ENCODE data around the gene SPSB4.
"Not testable (repeated sequence)": the region's sequence is repeated elsewhere in the genome, so short reads cannot be mapped to it uniquely, and the experiment has no call there.

SPSB4 gene

GRCh38 chr3:141095546-141095937 lies 44.4 kb downstream of the SPSB4 start:
- DNase-seq (ENCODE audit: low spot score) = no peak

DNA sequence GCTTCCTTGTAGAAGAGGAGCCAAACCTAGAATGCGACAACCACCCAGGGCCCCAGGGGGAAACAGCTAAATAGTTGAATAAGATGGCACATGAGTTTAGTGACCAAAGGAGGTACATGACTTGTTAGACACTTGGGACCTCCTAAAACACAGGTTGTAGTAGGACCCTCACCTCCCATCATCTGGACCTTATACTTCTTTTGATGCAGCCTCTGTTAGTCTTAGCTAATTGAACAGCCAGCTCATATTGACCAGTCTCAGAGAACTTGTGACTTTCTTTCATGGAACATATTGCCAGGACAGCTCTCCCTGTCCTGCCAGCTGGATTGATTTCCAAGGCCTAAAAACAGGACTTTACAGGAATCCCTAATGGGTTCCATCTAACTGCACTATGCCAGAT lies 45.0 kb downstream of the SPSB4 start:
- no peak for DNase-seq (ENCODE audit: low spot score)

GRCh38 chr3:141096981-141097380 lies 45.8 kb downstream of the SPSB4 start:
- no peak for DNase-seq (ENCODE audit: low spot score)

DNA sequence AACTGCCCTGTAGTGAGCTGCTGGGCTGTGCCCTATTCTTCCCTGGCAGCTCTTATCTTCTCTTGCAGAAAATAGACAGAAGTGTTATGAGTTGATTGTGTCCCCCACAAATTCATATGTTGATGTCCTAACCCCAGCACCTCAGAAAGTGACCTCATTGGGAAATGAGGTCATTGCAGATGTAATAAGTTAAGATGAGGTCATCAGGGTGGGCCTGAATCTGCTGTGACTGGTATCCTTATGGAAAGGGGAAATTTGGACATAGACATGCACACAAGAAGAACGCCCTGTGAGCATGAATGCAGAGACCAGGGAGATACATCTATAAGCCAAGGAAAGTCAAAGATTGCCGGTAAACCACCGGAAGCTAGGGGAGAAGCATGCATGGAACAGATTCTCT lies 49.0 kb downstream of the SPSB4 start:
- no peak for DNase-seq (ENCODE audit: low spot score)

DNA sequence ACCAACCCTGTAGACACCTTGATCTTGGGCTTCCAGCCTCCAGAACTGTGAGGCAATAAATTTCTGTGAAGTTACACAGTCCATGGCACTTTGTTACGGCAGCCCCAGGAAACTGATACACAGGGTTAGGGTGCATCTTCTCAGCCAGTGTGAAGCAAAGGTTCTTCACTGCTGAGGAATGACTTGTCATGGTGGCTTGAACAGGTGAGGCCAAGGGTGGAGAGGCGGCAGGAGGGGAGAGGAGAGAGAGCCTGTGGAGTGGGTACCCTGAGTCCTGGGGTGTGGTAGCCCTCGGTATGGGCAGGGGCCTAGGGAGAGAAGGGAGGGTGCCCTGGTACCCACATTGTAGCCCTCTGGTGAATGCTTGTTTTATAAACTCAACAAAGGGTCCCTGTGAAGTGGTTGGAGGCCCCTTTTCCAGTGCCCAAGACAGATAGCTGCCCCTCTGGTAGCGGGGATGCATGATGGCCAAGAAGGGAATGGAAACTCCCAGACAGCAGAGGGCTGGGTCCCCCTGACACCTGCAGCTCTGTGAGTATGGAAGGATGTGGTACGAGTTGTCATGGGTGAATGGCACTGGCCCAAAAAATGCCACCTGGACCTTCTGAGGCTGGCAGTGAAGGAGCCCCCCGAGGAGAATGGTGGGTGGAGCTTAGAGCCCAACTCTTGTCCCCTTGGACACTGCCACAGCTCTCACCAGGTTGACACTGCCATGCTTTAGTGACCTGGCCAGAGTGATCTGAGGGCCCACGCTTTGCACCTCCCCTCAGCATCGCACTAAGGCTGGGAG lies 49.6 kb downstream of the SPSB4 start:
- DNase-seq (ENCODE audit: low spot score) = no peak

GRCh38 chr3:141102372-141102771 lies 51.2 kb downstream of the SPSB4 start:
- no peak for DNase-seq (ENCODE audit: low spot score)

GRCh38 chr3:141103067-141103466 lies 51.9 kb downstream of the SPSB4 start:
- no peak for DNase-seq (ENCODE audit: low spot score)

DNA sequence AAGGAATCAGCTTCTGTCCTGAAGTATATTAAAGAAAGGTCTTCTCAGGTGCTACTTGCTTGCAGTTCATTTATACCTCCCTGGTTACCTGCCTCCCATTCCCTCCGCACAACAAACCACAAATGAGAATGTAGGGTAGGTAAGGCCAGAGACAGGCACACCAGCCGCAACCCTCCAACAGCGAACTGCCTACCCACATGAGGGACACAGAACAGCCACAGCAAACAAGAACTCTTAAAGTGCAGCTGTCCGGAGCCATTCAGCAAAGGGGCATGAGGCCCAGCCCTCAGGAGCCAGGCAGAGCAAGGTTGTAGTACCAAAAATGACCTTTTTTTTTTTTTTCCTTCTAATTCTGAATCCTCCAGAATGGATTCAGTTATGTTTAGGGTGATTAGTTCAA lies 52.4 kb downstream of the SPSB4 start:
- no peak for DNase-seq (ENCODE audit: low spot score)

- DNase-seq (ENCODE audit: low spot score) = no peak
These were observed 53.1 kb downstream of the SPSB4 start for GRCh38 chr3:141104151-141104821.

DNA sequence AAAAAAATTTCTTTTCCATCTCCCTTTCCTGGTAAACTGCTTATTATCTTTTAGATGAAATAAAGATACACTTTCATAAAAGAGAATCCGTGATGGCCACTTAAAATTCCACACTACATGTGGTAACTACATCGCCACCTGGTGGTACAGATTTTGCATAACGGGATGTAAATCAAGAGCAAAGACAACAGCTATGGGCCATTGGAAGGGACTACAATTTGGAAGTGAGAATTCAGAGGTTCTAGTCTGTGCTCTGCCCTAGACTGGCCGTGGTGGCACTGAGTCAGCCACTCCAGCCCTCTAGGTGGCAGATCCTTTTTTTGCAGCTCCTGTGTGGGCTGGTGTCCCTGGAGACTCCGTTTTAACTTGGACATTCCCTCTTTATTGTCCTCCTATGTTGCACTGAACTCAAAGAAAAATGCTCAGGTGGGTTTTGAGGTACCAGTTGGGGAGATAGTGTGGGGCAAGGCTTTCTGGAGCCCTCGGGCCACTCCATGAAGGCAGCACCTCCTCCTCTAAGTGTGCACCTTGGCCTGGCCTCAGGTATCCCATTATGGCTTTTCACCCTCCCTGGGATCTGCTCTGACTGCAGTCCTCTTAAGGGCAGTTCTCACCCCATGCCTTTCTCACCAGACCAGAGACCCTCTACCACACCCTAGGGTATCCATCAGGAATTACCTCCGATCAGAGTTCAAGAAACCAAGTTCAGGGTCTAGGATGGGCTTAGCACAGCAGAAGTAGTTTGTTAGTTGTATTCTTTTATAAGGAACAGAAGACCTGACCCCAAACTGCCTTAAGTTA lies 54.9 kb downstream of the SPSB4 start:
- peak; percentile 63 for DNase-seq (ENCODE audit: low spot score)

DNA sequence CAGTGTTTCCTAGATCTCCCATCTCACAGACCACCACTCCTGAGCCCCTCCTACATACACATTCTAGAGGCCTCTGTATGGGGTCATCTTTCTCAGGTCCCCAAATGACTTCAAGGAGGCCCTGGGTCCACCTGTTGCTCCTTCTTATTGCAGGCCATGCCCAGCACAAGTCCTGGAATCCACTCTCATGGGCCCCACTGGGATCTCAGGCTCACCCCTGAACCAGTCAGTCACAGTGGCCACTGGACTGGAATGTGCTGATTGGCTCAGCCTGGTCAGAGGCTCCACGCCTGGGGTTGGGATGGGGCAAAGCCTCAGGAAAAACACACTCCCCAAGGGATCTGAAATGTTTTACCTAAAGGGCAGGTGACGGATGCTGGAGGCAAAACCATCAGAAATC lies 55.7 kb downstream of the SPSB4 start:
- no peak for DNase-seq (ENCODE audit: low spot score)

- DNase-seq (ENCODE audit: low spot score) = no peak
These were observed 56.9 kb downstream of the SPSB4 start for GRCh38 chr3:141108039-141108438.

DNA sequence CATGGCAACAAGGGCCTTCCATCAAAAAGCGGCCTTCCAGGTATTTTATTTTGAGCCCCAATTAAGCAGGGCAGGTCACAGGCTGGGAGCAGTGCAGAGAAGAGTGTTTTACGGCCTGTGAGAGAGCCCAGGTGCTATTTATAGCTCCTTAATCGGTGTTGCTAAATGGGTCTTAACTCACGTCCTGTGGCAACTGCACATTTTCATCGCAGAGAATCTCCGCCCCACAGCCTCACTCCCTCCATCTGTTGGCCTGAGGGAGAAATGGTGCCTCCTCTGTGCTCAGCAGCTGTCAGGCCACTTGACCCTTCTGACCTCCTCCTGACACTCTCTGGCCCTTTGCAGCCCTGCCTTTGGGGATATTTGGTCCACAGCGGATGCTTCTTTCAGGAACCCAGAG lies 58.6 kb downstream of the SPSB4 start:
- DNase-seq (ENCODE audit: low spot score) = no peak

DNA sequence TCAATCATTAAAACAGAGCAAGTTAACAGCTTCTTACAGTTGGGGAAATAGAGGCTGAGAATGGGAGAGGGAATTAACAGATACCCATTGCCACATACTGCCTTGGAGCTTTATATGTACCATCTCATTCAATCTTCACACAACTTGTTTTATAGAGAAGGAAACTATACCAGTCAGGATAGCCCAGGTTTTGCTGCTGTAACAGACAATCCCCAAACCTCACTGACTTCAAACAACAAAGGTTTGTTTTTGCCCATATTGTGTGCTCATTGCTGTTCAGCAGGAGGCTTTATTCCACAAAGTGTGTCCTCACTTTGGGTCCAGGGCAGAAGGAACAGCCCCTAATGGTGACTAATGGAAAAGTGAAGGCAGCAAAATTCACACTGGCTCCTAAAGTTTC lies 59.2 kb downstream of the SPSB4 start:
- DNase-seq (ENCODE audit: low spot score) = no peak

GRCh38 chr3:141111364-141112155 lies 60.4 kb downstream of the SPSB4 start:
- no peak for DNase-seq (ENCODE audit: low spot score)

GRCh38 chr3:141112686-141113297 lies 61.6 kb downstream of the SPSB4 start:
- no peak for DNase-seq (ENCODE audit: low spot score)

GRCh38 chr3:141113680-141114079 lies 62.5 kb downstream of the SPSB4 start:
- DNase-seq (ENCODE audit: low spot score) = not testable (repeated sequence)

DNA sequence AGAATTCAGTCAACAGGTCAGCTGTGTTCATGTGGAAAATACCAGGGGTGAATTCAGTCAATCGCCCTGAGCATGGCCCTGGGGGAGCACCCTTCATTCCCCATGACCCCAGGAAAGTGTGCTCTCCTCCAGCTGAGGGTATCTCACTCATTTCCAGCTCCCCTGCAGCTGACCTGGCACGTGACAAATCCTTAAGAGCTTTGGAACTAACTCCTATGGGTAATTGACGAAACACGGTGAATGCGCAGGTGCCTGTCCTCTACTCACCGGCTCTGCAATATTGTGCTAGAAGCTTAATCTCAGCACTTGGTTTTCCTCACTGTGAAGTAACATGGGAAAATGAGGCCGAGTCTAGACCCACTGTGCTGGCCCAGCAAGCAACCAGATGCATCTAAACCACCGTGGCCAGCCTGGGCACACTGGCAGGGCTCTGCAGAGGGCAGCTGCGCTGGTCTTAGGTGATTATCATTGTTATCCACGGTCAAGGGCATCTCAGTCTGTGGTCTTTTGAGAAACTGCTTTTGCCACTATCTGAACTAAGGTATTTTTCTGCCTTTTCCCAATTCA lies 63.1 kb downstream of the SPSB4 start:
- no peak for DNase-seq (ENCODE audit: low spot score)

DNA sequence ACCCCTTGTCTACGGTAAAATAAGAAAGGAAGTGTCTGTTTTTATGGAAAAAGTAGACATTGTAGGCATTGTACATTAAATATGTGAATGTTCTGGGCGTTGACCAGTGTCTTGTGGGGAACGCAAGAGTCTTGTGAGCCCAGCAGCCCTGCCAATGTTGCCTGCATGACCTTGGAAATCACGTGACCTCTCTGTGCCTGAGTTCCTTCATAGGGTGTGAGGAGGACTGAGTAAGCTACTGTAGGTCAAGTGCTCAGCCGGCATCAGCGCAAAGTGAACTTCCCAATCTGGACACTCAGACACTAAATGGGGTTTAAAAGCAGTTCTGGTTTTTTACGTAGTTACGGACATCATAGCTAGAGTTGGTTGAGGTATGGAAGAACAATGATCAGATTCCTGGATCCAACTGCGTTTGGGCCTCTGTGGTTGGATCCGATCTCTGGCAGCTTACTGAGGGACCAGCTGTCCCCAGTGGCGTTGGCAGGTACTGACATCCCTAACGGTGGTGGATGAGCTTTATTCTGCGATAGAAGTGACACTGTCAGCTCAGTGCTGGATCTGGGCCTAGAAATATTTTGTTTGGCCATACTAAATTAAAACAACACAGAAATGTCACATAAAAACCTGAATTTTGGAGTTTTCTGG lies 63.8 kb downstream of the SPSB4 start:
- DNase-seq (ENCODE audit: low spot score) = peak; percentile 60

DNA sequence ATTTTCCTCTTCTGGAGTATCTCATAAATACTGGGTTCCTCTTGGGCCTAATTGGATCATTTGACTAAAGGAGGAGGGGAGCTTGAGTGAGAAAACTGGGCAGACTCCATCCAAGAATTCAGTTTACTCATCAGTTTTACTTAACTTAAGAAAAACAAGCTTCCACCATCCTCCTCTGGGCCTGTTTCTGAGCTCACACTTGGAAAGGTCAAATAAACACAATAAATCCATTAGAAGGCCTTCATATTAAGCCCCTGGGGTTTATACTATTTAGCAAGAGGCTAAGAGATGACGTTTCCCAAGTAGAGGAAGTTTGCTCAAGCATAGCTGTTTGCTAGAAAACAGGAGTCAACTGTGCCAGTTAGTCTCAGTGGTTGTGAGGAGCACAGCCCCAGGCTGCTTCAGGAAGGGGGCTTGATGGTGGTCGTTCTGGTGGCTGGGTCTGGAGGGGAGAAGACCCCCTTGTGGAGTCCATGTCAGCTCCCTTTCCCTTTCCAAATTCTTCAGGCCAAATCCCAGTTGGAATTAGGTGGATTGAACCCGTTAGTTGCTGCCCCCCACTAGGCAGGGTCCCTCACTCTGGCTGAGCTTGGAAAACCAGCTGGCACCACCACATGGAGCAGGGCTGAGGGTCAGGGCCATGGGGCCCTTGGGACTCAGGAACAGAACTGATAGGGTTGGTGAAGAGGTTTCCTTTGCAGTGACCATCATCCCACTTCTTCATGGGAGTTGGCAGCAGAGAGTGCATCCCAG lies 64.8 kb downstream of the SPSB4 start:
- DNase-seq (ENCODE audit: low spot score) = no peak
